Spleen (tissue), 11 donors: ENCODE data around the gene LNPK. TPM values are rescaled to one million over a fixed set of nuclear protein-coding genes. Genes with fewer than 3 reads are reported as not detected.

ENCODE experiments used
- DNase-seq: peaks from one replicate; pipeline ENCODE4 v3.0.0-alpha.2; 2020
- H3K27ac ChIP-seq, 8 donors: fragments of 200-600 bp; sonication (generic) in 7 of 8; 1 replicate in 4 of 8; 2 replicates in 4 of 8; pipeline versions ENCODE4 v1.5.0 to v1.8.0; 2016 to 2021; ENCODE audit warnings: inconsistent platforms in 4 of 8, mild to moderate bottlenecking in 4 of 8, moderate library complexity in 1 of 8
- H3K27me3 ChIP-seq, 7 donors: fragments of 200-600 bp; sonication (generic) in 6 of 7; replicated peaks in 1 of 7; 1 replicate in 4 of 7; 2 replicates in 3 of 7; pipeline versions ENCODE4 v1.5.0 to v1.8.0; 2016 to 2021; ENCODE audit warnings: inconsistent platforms in 3 of 7, mild to moderate bottlenecking in 1 of 7
- H3K36me3 ChIP-seq, 6 donors: fragments of 200-600 bp; sonication (generic) in 5 of 6; 1 replicate in 4 of 6; 2 replicates in 2 of 6; pipeline versions ENCODE4 v1.5.0 to v1.8.0; 2016 to 2021; ENCODE audit warnings: inconsistent platforms in 2 of 6
- H3K4me1 ChIP-seq, 6 donors: fragments of 200-600 bp; sonication (generic) in 5 of 6; 1 replicate in 3 of 6; 2 replicates in 3 of 6; pipeline versions ENCODE4 v1.5.0 to v1.8.0; 2016 to 2021; ENCODE audit warnings: inconsistent platforms in 3 of 6
- H3K4me3 ChIP-seq, 8 donors: fragments of 200-600 bp; sonication (generic) in 7 of 8; 1 replicate in 4 of 8; 2 replicates in 4 of 8; pipeline versions ENCODE4 v1.5.0 to v1.8.0; 2016 to 2021; ENCODE audit warnings: inconsistent platforms in 4 of 8, mild to moderate bottlenecking in 4 of 8, moderate library complexity in 2 of 8
- H3K9me3 ChIP-seq, 8 donors: fragments of 200-600 bp; sonication (generic) in 7 of 8; 1 replicate in 4 of 8; 2 replicates in 4 of 8; pipeline versions ENCODE4 v1.5.0 to v1.8.0; 2016 to 2021; ENCODE audit warnings: inconsistent platforms in 4 of 8
- CTCF ChIP-seq, 11 experiments: fragments of 200-600 bp in 7 of 11; fragments of 450-650 bp in 4 of 11; sonication (generic) in 4 of 11; IDR thresholded peaks in 8 of 11; conservative IDR thresholded peaks in 3 of 11; 1 replicate in 7 of 11; 2 replicates in 4 of 11; pipeline versions ENCODE4 v1.4.0 to v1.8.0; 2016 to 2021; ENCODE audit warnings: antibody characterized with exemption in 11 of 11, inconsistent platforms in 4 of 11, mild to moderate bottlenecking in 1 of 11
- POLR2A ChIP-seq, 3 donors: fragments of 450-650 bp; IDR thresholded peaks; one replicate each; pipeline ENCODE4 v1.5.1; 2017; ENCODE audit warnings: antibody characterized with exemption in 3 of 3, mild to moderate bottlenecking in 1 of 3
- POLR2AphosphoS5 ChIP-seq, 3 donors: sonication (generic); formaldehyde crosslinking; IDR thresholded peaks; one replicate each; pipeline ENCODE4 v1.5.1; 2017; ENCODE audit warnings: antibody characterized with exemption in 3 of 3
- WGBS, 5 donors: extraction: QIAGEN DNeasy Blood & Tissue Kit in 3 of 5; methylation state at CpG; one replicate each; pipeline versions ENCODE4 v1.1.5 to v1.1.7; 2013 to 2018; 5-methylcytosine and 5-hydroxymethylcytosine counted together
- intact Hi-C: fragments of 100-400 bp; cut with DNase I; formaldehyde crosslinking; loops from one replicate; pipeline ENCODE4 v1.15.0; 2023; ENCODE audit warnings: low total_unique reads
- polyA plus RNA-seq, 3 donors: library from polyadenylated mRNA; stranded (reverse); fragments of 200-250 nt; gene quantifications; one replicate each; pipeline ENCODE4 v1.2.1, GENCODE V29; 2013
- total RNA-seq, 7 donors: library from RNA; depleted of rRNA in 3 of 7; stranded (reverse); fragments of >200 nt in 3 of 7; fragmentation: NEBNext Ultra II Directional in 4 of 7; extraction: Animal tissue kit (Norgen Biotek cat#: 25700) in 4 of 7; gene quantifications; one replicate each; pipeline versions ENCODE4 v1.1.0 to v1.2.1, GENCODE V29; 2016 to 2021
- donor health status: healthy with polysubstance abuse.
- donor health status: DM: no; HTN: no; CAD: no; lungs with moderate emphysema.
- donor health status: DM: no; HTN: no; CAD: no.
- donor health status: Bipolar disorder and iron deficiency.
- donor health status: healthy.
- donor health status: DM: no; HTN: no; CAD: no.
- donor health status: DM: yes; HTN: yes; CAD: no.

LNPK gene
- total and polyA plus RNA-seq, 10 donors = 2.1 to 31.9 (median 17.0) TPM

DNA sequence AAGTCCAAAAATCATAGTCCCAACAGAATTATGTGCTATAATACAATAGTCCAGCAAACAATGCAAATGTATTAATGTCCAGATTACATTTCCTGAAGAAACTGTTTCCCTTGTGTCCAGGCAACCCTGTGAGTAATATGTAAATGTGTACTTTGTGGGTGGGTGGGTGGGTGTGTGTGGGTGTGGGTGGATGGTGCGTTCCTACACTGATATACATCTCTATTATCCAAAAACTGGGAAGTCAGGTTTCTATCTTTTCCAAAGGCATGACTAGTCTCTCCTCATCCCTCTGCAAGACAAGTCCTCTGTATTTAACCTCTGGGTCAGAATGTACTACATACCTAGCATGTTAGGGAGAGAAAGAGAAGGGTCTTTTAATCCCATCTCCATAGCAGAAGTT lies 71.6 kb downstream of the LNPK start:
- intact Hi-C loops = no loop called here
- Histone ChIP-seq H3K4me1 (no peaks in the 10 kb centered on the region), H3K9me3 (no peaks in the 10 kb centered on the region), H3K27me3 (no peaks in the 10 kb centered on the region), H3K4me3 (no peak overlapping the region), H3K36me3 (peaks cover 0 to 88% (median 15%) of the 10 kb centered on the region in 6 donors), H3K27ac (no peak overlapping the region)
- no peak for TF ChIP-seq POLR2A (IDR thresholded peaks at IDR 0.05)
- TF ChIP-seq POLR2AphosphoS5 (IDR thresholded peaks at IDR 0.05) = no peak
- no peak for TF ChIP-seq CTCF (IDR thresholded peaks at IDR 0.05 in 8 of 11, conservative IDR thresholded peaks at IDR 0.05 in 3 of 11)
- DNase-seq = no peak
- WGBS, 5 donors = 85 to 100% (median 88%) methylated on average over 1 of the region's 1 CpG

DNA sequence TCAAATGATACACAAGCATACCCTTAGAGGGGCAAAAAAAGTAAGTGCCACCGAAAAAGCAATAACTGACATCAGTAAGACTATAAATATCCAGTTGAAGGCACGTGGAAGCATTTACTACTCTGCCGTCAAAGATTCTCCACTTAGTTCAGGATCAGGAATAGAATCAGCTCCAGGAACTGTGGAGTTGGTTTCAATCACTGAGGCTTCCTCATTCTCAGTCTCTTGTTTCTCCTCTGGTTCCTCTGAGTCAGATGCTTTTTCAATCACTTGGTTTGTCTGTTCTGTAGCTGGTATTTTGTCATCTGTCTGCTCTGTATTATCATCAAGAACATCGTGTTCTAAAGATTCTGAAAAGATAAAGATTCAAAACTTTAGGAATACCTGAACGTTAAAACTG lies 72.2 kb downstream of the LNPK start:
- DNase-seq = no peak
- no peak for TF ChIP-seq CTCF (IDR thresholded peaks at IDR 0.05 in 8 of 11, conservative IDR thresholded peaks at IDR 0.05 in 3 of 11)
- no peak for TF ChIP-seq POLR2AphosphoS5 (IDR thresholded peaks at IDR 0.05)
- no peak for TF ChIP-seq POLR2A (IDR thresholded peaks at IDR 0.05)
- peaks cover 0 to 81% (median 9%) of the 10 kb centered on the region in 6 donors for H3K36me3 ChIP-seq
- WGBS, 5 donors = 86 to 94% (median 92%) methylated on average over 5 of the region's 5 CpGs
- no peak overlapping the region for H3K27ac ChIP-seq
- intact Hi-C loops = no loop called here
- no peaks in the 10 kb centered on the region for H3K27me3 ChIP-seq
- H3K9me3 ChIP-seq = no peaks in the 10 kb centered on the region
- no peaks in the 10 kb centered on the region for H3K4me1 ChIP-seq
- H3K4me3 ChIP-seq = no peak overlapping the region

DNA sequence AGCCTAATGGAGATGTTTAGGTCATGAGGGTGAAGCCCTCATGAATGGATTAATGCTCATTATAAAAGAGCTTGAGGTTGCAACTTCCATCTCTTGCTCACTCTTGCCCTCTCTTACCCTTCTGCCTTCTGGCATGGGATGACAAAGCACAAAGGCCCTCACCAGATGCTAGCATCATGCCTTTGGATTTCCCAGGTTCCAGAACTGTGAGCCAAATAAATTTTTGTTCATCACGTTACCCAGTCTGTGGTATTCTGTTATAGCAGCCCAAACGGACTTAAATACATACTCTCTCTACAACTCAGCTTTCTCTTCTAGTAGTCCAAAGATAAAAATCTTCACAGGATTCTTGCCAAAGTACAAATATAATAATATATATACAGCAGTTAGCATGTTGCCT lies 75.8 kb downstream of the LNPK start:
- Histone ChIP-seq H3K27me3 (no peaks in the 10 kb centered on the region), H3K27ac (no peak overlapping the region), H3K36me3 (peaks cover 0 to 45% (median 5%) of the 10 kb centered on the region in 6 donors), H3K9me3 (peaks cover 0 to 5% (median 0%) of the 10 kb centered on the region in 8 donors), H3K4me3 (no peak overlapping the region), H3K4me1 (no peaks in the 10 kb centered on the region)
- DNase-seq = no peak
- TF ChIP-seq POLR2AphosphoS5 (IDR thresholded peaks at IDR 0.05) = no peak
- TF ChIP-seq CTCF (IDR thresholded peaks at IDR 0.05 in 8 of 11, conservative IDR thresholded peaks at IDR 0.05 in 3 of 11) = no peak
- TF ChIP-seq POLR2A (IDR thresholded peaks at IDR 0.05) = no peak
- WGBS, 5 donors = 92 to 98% (median 94%) methylated on average over 2 of the region's 2 CpGs
- intact Hi-C loops = no loop called here

DNA sequence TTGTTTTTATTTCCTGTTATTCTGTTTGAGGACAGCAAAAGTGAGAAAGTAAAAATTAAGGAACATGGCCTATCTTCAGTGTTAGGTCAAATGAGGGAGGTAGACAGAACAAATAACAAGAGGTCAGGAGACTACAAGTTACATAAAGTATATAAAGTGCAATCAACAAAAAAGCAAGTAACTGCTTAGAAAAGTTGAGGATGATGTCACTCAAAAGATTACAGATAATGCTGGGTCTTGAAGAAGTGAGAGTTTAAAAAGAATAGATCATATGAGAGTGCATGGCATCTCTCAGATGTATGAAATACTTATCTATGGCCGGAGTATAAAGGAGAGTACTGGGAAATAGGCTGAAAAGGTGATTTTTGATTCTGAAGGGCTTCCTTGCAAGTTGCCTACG lies 79.9 kb downstream of the LNPK start:
- H3K4me3 ChIP-seq = no peak overlapping the region
- peaks cover 0 to 5% (median 0%) of the 10 kb centered on the region in 8 donors for H3K9me3 ChIP-seq
- H3K4me1 ChIP-seq = no peaks in the 10 kb centered on the region
- no peak for DNase-seq
- intact Hi-C loops = no loop called here
- H3K27ac ChIP-seq = no peak overlapping the region
- H3K36me3 ChIP-seq = peaks cover 0 to 17% (median 0%) of the 10 kb centered on the region in 6 donors
- no peak for TF ChIP-seq CTCF (IDR thresholded peaks at IDR 0.05 in 8 of 11, conservative IDR thresholded peaks at IDR 0.05 in 3 of 11)
- TF ChIP-seq POLR2A (IDR thresholded peaks at IDR 0.05) = no peak
- no peak for TF ChIP-seq POLR2AphosphoS5 (IDR thresholded peaks at IDR 0.05)
- no peaks in the 10 kb centered on the region for H3K27me3 ChIP-seq
- 93 to 100% (median 98%) methylated on average over 2 of the region's 2 CpGs for WGBS, 5 donors
